Heart left ventricle (tissue), 16 donors: ENCODE data around the gene GAS5. TPM values are rescaled to one million over a fixed set of nuclear protein-coding genes. Genes with fewer than 3 reads are reported as not detected.

ENCODE experiments used
- ATAC-seq, 4 donors: fragments of 200-7000 bp; cut with Tn5 transposase; one replicate each; pipeline ENCODE4 v1.9.1; 2020 to 2022; ENCODE audit warnings: moderate library complexity in 4 of 4, mild to moderate bottlenecking in 3 of 4, moderate number of reproducible peaks in 1 of 4
- DNase-seq, 5 donors: peaks; one replicate each; pipeline ENCODE4 v3.0.0-alpha.2; 2020
- H3K27ac ChIP-seq, 12 donors: fragments of 200-600 bp; sonication (generic) in 4 of 12; one replicate each; pipeline versions ENCODE4 v1.5.0 to v1.8.0; 2016 to 2022; ENCODE audit warnings: mild to moderate bottlenecking in 2 of 12
- H3K27me3 ChIP-seq, 9 donors: fragments of 200-600 bp; sonication (generic) in 2 of 9; one replicate each; pipeline versions ENCODE4 v1.5.1 to v1.8.0; 2016 to 2022; ENCODE audit warnings: mild to moderate bottlenecking in 3 of 9
- H3K36me3 ChIP-seq, 9 donors: fragments of 200-600 bp; sonication (generic) in 2 of 9; one replicate each; pipeline versions ENCODE4 v1.5.0 to v1.8.0; 2018 to 2022; ENCODE audit warnings: mild to moderate bottlenecking in 2 of 9
- H3K4me1 ChIP-seq, 12 donors: fragments of 200-600 bp; sonication (generic) in 4 of 12; one replicate each; pipeline versions ENCODE4 v1.5.0 to v1.8.0; 2016 to 2022; ENCODE audit warnings: mild to moderate bottlenecking in 3 of 12
- H3K4me3 ChIP-seq, 12 donors: fragments of 200-600 bp; sonication (generic) in 4 of 12; one replicate each; pipeline versions ENCODE4 v1.5.0 to v1.8.0; 2017 to 2022; ENCODE audit warnings: mild to moderate bottlenecking in 9 of 12, moderate library complexity in 4 of 12
- H3K9me3 ChIP-seq, 12 donors: fragments of 200-600 bp; sonication (generic) in 4 of 12; one replicate each; pipeline versions ENCODE4 v1.5.0 to v1.8.0; 2016 to 2022; ENCODE audit warnings: mild to moderate bottlenecking in 1 of 12
- CTCF ChIP-seq, 12 donors: fragments of 200-600 bp; sonication (generic) in 4 of 12; IDR thresholded peaks; one replicate each; pipeline versions ENCODE4 v1.5.0 to v1.8.0; 2018 to 2022; ENCODE audit warnings: antibody characterized with exemption in 12 of 12, mild to moderate bottlenecking in 5 of 12
- POLR2A ChIP-seq, 2 donors: fragments of 450-650 bp; IDR thresholded peaks; one replicate each; pipeline ENCODE4 v1.6.1; 2017; ENCODE audit warnings: antibody characterized with exemption in 2 of 2, mild to moderate bottlenecking in 2 of 2, moderate library complexity in 2 of 2
- WGBS, 4 donors: extraction: QIAGEN DNeasy Blood & Tissue Kit in 2 of 4; methylation state at CpG; one replicate each; pipeline versions ENCODE4 v1.1.5 to v1.1.7; 2013 to 2018; 5-methylcytosine and 5-hydroxymethylcytosine counted together
- intact Hi-C, 10 donors: fragments of 100-400 bp; cut with DNase I; formaldehyde crosslinking; loops; one replicate each; pipeline versions ENCODE4 v1.11.1 to v1.14.2; 2022
- polyA plus RNA-seq, 2 donors: library from polyadenylated mRNA; stranded (reverse); fragments of 200-250 nt; gene quantifications; one replicate each; pipeline ENCODE4 v1.2.3, GENCODE V29; 2013
- total RNA-seq, 9 donors: library from RNA; depleted of rRNA in 2 of 9; stranded (reverse); fragments of >200 nt in 2 of 9; fragmentation: NEBNext Ultra II Directional in 3 of 9; extraction: Animal tissue kit (Norgen Biotek cat#: 25700) in 3 of 9; gene quantifications; one replicate each; pipeline versions ENCODE4 v1.1.0 to v1.2.4, GENCODE V29; 2016 to 2023
- donor health status: ischemic (EF 13 %, LVEDD 7.1; RV severe dilation, severe dysfunction).
- donor health status: healthy with polysubstance abuse.
- donor health status: DM: no; HTN: yes; CAD: no.
- donor health status: DM: no; HTN: no; CAD: no.
- donor health status: ischemic (EF 25% LVEDD 6.9; RV normal size, moderate dysfunction).
- donor health status: ischemic (EF 25% LVEDD 5.7; RV mildly dilated, moderate dysfunction).
- donor health status: healthy.
- donor health status: DM: yes; HTN: yes; CAD: no.
- donor health status: ischemic (EF 35%, LVEDD 5.7; RV mildly dilated, moderate dysfunction).
- donor health status: nonischemic (EF 11% LVEDD 7.7; RV severe dilation, severe dysfunction).
- donor health status: DM: yes; HTN: yes; CAD: no.
- donor health status: PGD.
- donor health status: ischemic (EF 29% LVEDD 5.4; RV normal size, mild dysfunction).
- donor health status: nonischemic (EF 23%, LVEDD 6.1; RV moderate dilation, normal function).

The GAS5 gene
- total and polyA plus RNA-seq, 11 donors, result 30.4 to 103 (median 52.4) TPM

GRCh38 chr1:173821680-173822079, 46.1 kb downstream of the GAS5 start:
- intact Hi-C loops, result loop anchor here (5.0 to 10.0 kb wide), 6 partner anchors 104 to 1079 kb away; partner anchors contain the start of genes KLHL20 (in 1 of the 10) and PRDX6 (in 1 of the 10)

DNA sequence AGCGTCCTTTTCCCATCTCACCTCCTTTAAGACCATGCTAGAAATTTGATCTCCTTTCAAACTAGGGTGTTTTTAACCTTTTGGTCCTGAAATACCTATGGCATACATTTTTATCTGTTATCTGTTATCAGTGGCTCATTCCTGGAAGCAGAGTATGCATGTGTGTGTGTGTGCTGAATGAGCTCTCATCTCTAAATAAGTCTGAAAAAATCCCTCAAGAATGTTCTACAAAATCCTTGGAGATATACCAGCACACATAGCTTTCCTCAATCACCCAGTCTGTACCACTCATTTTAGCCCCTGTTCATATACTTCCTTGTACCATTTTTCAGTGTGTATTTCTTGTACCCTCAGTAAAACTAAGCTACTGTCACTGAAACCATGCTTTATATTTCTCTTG, 49.3 kb downstream of the GAS5 start:
- no peaks in the 10 kb centered on the region for H3K27me3 ChIP-seq
- H3K4me1 ChIP-seq, result peaks cover 0 to 16% (median 3%) of the 10 kb centered on the region in 12 donors
- no peak overlapping the region for H3K27ac ChIP-seq
- no peak for TF ChIP-seq CTCF (IDR thresholded peaks at IDR 0.05)
- TF ChIP-seq POLR2A (IDR thresholded peaks at IDR 0.05), result no peak
- 71 to 84% (median 77%) methylated on average over 1 of the region's 1 CpG for WGBS, 4 donors
- DNase-seq (no peak), ATAC-seq (no peak)
- intact Hi-C loops, result no loop called here
- no peaks in the 10 kb centered on the region for H3K9me3 ChIP-seq
- peaks cover 0 to 9% (median 0%) of the 10 kb centered on the region in 9 donors for H3K36me3 ChIP-seq
- H3K4me3 ChIP-seq, result no peak overlapping the region

More at GRCh38 chr1:173821680-173822079, 46.1 kb downstream of the GAS5 start:
- Histone ChIP-seq H3K4me1 (peaks cover 0 to 24% (median 8%) of the 10 kb centered on the region in 12 donors), H3K27me3 (no peaks in the 10 kb centered on the region), H3K36me3 (peaks cover 0 to 9% (median 0%) of the 10 kb centered on the region in 9 donors), H3K4me3 (no peak overlapping the region), H3K27ac (no peak overlapping the region), H3K9me3 (no peaks in the 10 kb centered on the region)
- no peak for DNase-seq
- TF ChIP-seq POLR2A (IDR thresholded peaks at IDR 0.05) (no peak), CTCF (IDR thresholded peaks at IDR 0.05) (no peak)
- no peak for ATAC-seq
- 93 to 97% (median 94%) methylated on average over 4 of the region's 4 CpGs for WGBS, 4 donors

Other genes with a start within 250 kb of the GAS5 start
- not detected for gene TEX50, start 232.7 kb downstream of the GAS5 start, total RNA-seq
- gene TEX50, start 232.7 kb downstream of the GAS5 start, polyA plus RNA-seq, result not detected
- gene ANKRD45, start 198.1 kb downstream of the GAS5 start, total RNA-seq, result under 1 TPM in 5 of 9 donors, not detected in 4; 0.18 to 0.27 (median 0.25) TPM
- gene ANKRD45, start 198.1 kb downstream of the GAS5 start, polyA plus RNA-seq, result not detected
- gene KLHL20, start 153.0 kb downstream of the GAS5 start, total RNA-seq, result 10 to 100 TPM; 14.5 to 20.1 (median 18.3) TPM
- 10 to 100 TPM in 1 of 2 donors, 1 to 10 TPM in 1; 4.2 to 13.8 TPM for gene KLHL20, start 153.0 kb downstream of the GAS5 start, polyA plus RNA-seq
- 10 to 100 TPM; 10.9 to 25.1 (median 15.9) TPM for gene DARS2, start 43.3 kb downstream of the GAS5 start, total RNA-seq
- 10 to 100 TPM in 1 of 2 donors, 1 to 10 TPM in 1; 5.5 to 12.0 TPM for gene DARS2, start 43.3 kb downstream of the GAS5 start, polyA plus RNA-seq
- 1 to 10 TPM; 1.7 to 5.8 (median 3.5) TPM for gene CENPL, start 43.1 kb downstream of the GAS5 start, total RNA-seq
- 1 to 10 TPM; 2.1 to 4.6 TPM for gene CENPL, start 43.1 kb downstream of the GAS5 start, polyA plus RNA-seq
- gene ZBTB37, start 391 bp upstream of the GAS5 start, total RNA-seq, result 10 to 100 TPM in 4 of 9 donors, 1 to 10 TPM in 5; 6.2 to 14.8 (median 8.3) TPM
- 1 to 10 TPM; 2.1 TPM for gene ZBTB37, start 391 bp upstream of the GAS5 start, polyA plus RNA-seq
- gene SERPINC1, start 49.3 kb upstream of the GAS5 start, total RNA-seq, result under 1 TPM in 1 of 9 donors, not detected in 8; 0.30 TPM
- under 1 TPM; 0.15 to 0.33 TPM for gene SERPINC1, start 49.3 kb upstream of the GAS5 start, polyA plus RNA-seq
- 10 to 100 TPM; 14.7 to 32.0 (median 25.5) TPM for gene RC3H1, start 154.4 kb upstream of the GAS5 start, total RNA-seq
- 1 to 10 TPM; 3.8 to 4.6 TPM for gene RC3H1, start 154.4 kb upstream of the GAS5 start, polyA plus RNA-seq